CD14-positive monocyte (primary cell): ENCODE measurements around the gene KLF2. TPM values are rescaled to one million over a fixed set of nuclear protein-coding genes. Genes with fewer than 3 reads are reported as not detected.

Experiments used
- DNase-seq, 3 donors: peaks; one replicate each; pipeline ENCODE4 v3.0.0-alpha.2; 2011 to 2022
- H2AFZ ChIP-seq: 2 replicates; pipeline ENCODE4 v1.6.0; 2012; ENCODE audit warnings: mild to moderate bottlenecking, low read depth, low read length, inconsistent platforms; ENCODE audit not compliant: insufficient read depth, poor library complexity, severe bottlenecking
- H3K27ac ChIP-seq, 2 donors: 1 replicate in 1 of 2; 2 replicates in 1 of 2; pipeline ENCODE4 v1.5.1; 2012 to 2013; ENCODE audit warnings: low read length in 2 of 2, control low read depth in 1 of 2, inconsistent platforms in 1 of 2, low read depth in 1 of 2, mild to moderate bottlenecking in 1 of 2
- H3K27me3 ChIP-seq, 2 donors: one replicate each; pipeline versions ENCODE4 v1.6.0 to v1.6.1; 2011 to 2013; ENCODE audit warnings: low read length in 2 of 2; ENCODE audit not compliant: control insufficient read depth in 2 of 2, insufficient read depth in 2 of 2
- H3K36me3 ChIP-seq, 2 donors: replicated peaks in 1 of 2; 1 replicate in 1 of 2; 2 replicates in 1 of 2; pipeline versions ENCODE4 v1.5.1 to v1.6.1; 2012 to 2013; ENCODE audit warnings: low read length in 2 of 2, control low read depth in 1 of 2, inconsistent platforms in 1 of 2, mild to moderate bottlenecking in 1 of 2; ENCODE audit not compliant: insufficient read depth in 2 of 2, control insufficient read depth in 1 of 2
- H3K4me1 ChIP-seq, 2 donors: 1 replicate in 1 of 2; 2 replicates in 1 of 2; pipeline versions ENCODE4 v1.5.1 to v1.6.1; 2012 to 2013; ENCODE audit warnings: low read length in 2 of 2, control low read depth in 1 of 2, inconsistent platforms in 1 of 2, mild to moderate bottlenecking in 1 of 2, moderate library complexity in 1 of 2; ENCODE audit not compliant: insufficient read depth in 2 of 2, control insufficient read depth in 1 of 2
- H3K4me2 ChIP-seq: replicated peaks from 2 replicates; pipeline ENCODE3; 2012; ENCODE audit warnings: low read length, moderate library complexity, mild to moderate bottlenecking; ENCODE audit not compliant: poor library complexity, severe bottlenecking; ENCODE audit errors: extremely low read depth
- H3K4me3 ChIP-seq, 3 experiments: fragments of 200-600 bp in 1 of 3; sonication (generic) in 1 of 3; replicated peaks in 1 of 3; 1 replicate in 2 of 3; 2 replicates in 1 of 3; pipeline ENCODE4 v1.5.1; 2011 to 2013; ENCODE audit warnings: low read length in 3 of 3, mild to moderate bottlenecking in 3 of 3, control low read depth in 2 of 3, low read depth in 2 of 3, inconsistent platforms in 1 of 3, moderate library complexity in 1 of 3
- H3K79me2 ChIP-seq: 2 replicates; pipeline ENCODE4 v1.6.0; 2012; ENCODE audit warnings: mild to moderate bottlenecking, control low read depth, inconsistent platforms, low read length, moderate library complexity; ENCODE audit not compliant: insufficient read depth
- H3K9ac ChIP-seq: 2 replicates; pipeline ENCODE4 v1.6.0; 2017; ENCODE audit warnings: low read length, mild to moderate bottlenecking; ENCODE audit not compliant: insufficient read depth, poor library complexity, severe bottlenecking
- H3K9me3 ChIP-seq, 2 donors: replicated peaks in 1 of 2; 1 replicate in 1 of 2; 2 replicates in 1 of 2; pipeline versions ENCODE4 v1.5.1 to v1.6.1; 2012 to 2013; ENCODE audit warnings: low read length in 2 of 2, control low read depth in 1 of 2; ENCODE audit not compliant: control insufficient read depth in 1 of 2, insufficient read depth in 1 of 2
- H4K20me1 ChIP-seq: 2 replicates; pipeline ENCODE4 v1.6.0; 2012; ENCODE audit warnings: mild to moderate bottlenecking, low read length, control low read depth, moderate library complexity; ENCODE audit not compliant: insufficient read depth
- H3K27ac Mint-ChIP-seq, 7 donors: one replicate each; pipeline ENCODE4 v1.8.0; 2020; ENCODE audit warnings: mild to moderate bottlenecking in 7 of 7, mixed read lengths in 7 of 7, moderate library complexity in 6 of 7, inconsistent platforms in 2 of 7
- H3K27me3 Mint-ChIP-seq, 3 donors: one replicate each; pipeline ENCODE4 v1.8.0; 2021 to 2022; ENCODE audit warnings: low read depth in 3 of 3, mild to moderate bottlenecking in 3 of 3, mixed read lengths in 3 of 3, moderate library complexity in 3 of 3, inconsistent platforms in 1 of 3
- H3K36me3 Mint-ChIP-seq, 2 donors: one replicate each; pipeline ENCODE4 v1.8.0; 2020; ENCODE audit warnings: mixed read lengths in 2 of 2, inconsistent platforms in 1 of 2, mild to moderate bottlenecking in 1 of 2
- H3K4me1 Mint-ChIP-seq: one replicate; pipeline ENCODE4 v1.8.0; 2020; ENCODE audit warnings: mild to moderate bottlenecking, mixed read lengths
- H3K4me3 Mint-ChIP-seq, 2 donors: one replicate each; pipeline ENCODE4 v1.8.0; 2020; ENCODE audit warnings: mild to moderate bottlenecking in 2 of 2, mixed read lengths in 2 of 2, moderate library complexity in 1 of 2
- H3K9me3 Mint-ChIP-seq, 7 donors: one replicate each; pipeline ENCODE4 v1.8.0; 2020 to 2022; ENCODE audit warnings: mixed read lengths in 7 of 7, mild to moderate bottlenecking in 6 of 7, moderate library complexity in 6 of 7, inconsistent platforms in 2 of 7
- CTCF ChIP-seq: fragments of 200-600 bp; IDR thresholded peaks from one replicate; pipeline ENCODE4 v1.8.0; 2022; ENCODE audit warnings: antibody characterized with exemption, mild to moderate bottlenecking
- WGBS: methylation state at CpG from one replicate; pipeline ENCODE4 v1.1.5; 2013; ENCODE audit warnings: missing lambda C conversion rate; ENCODE audit not compliant: insufficient coverage; 5-methylcytosine and 5-hydroxymethylcytosine counted together
- intact Hi-C, 2 donors: fragments of 100-400 bp; cut with micrococcal nuclease; formaldehyde crosslinking; loops; one replicate each; pipeline versions ENCODE4 v1.15.0 to v1.15.1; 2023
- polyA plus RNA-seq, 3 donors: library from polyadenylated mRNA; depleted of rRNA in 1 of 3; unstranded in 2 of 3; stranded (reverse) in 1 of 3; fragments of 300-500 nt in 2 of 3; fragments of >200 nt in 1 of 3; fragmentation: Illumina TruSeq in 2 of 3; gene quantifications; 1 replicate in 2 of 3; 2 replicates in 1 of 3; pipeline ENCODE4 v1.2.3, GENCODE V29; 2012 to 2021

Gene KLF2
- polyA plus RNA-seq, 3 donors = 34.0 to 331 (median 51.4) TPM

DNA sequence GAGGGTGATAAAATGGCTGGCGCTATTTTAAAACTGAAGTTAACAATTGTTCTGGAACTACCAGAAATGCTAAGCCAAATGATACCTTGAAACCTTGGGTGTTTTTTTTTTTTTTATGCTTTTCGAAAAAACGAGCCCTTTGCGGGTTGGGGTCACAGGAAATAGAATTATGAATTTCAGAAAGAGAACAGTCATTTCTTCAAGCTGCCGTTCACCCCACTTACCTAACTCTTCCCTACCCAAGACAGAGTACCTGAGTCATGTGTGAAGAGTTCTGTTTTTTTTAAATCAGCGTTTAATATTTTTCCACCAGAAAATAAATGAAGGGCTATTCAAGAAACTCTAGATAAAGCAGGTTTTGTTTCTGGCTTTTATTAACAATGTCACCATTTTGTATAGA lies 35.3 kb downstream of the KLF2 start:
- H3K4me3 Mint-ChIP-seq = no peak overlapping the region
- Histone ChIP-seq H3K27ac (no peak overlapping the region), H3K36me3 (peaks cover 0 to 9% of the 10 kb centered on the region in 2 donors), H2AFZ (no peak overlapping the region), H3K9ac (no peak overlapping the region), H3K27me3 (no peaks in the 10 kb centered on the region), H3K79me2 (peaks cover 13% of the 10 kb centered on the region), H3K4me3 (no peak overlapping the region), H3K4me2 (no peak overlapping the region), H4K20me1 (no peaks in the 10 kb centered on the region), H3K4me1 (peaks cover 64 to 87% of the 10 kb centered on the region in 2 donors), H3K9me3 (no peaks in the 10 kb centered on the region)
- H3K27ac Mint-ChIP-seq = peak overlapping the region in 2 of 7 donors; percentile 6 to 62
- intact Hi-C loops = no loop called here
- H3K36me3 Mint-ChIP-seq = peaks cover 37 to 73% of the 10 kb centered on the region in 2 donors
- H3K9me3 Mint-ChIP-seq = peaks cover 0 to 4% (median 0%) of the 10 kb centered on the region in 7 donors
- DNase-seq = no peak
- peaks cover 83% of the 10 kb centered on the region for H3K4me1 Mint-ChIP-seq
- TF ChIP-seq CTCF = no peak
- WGBS = 100% methylated on average over 1 of the region's 6 CpGs
- peaks cover 0 to 8% (median 0%) of the 10 kb centered on the region in 3 donors for H3K27me3 Mint-ChIP-seq

- Histone ChIP-seq H3K4me3 (peak overlapping the region in 1 of 3 experiments; percentile 26), H2AFZ (no peak overlapping the region), H3K27me3 (no peaks in the 10 kb centered on the region), H4K20me1 (no peaks in the 10 kb centered on the region), H3K79me2 (peaks cover 13% of the 10 kb centered on the region), H3K27ac (peak overlapping the region in 1 of 2 donors; percentile 42), H3K9ac (no peak overlapping the region), H3K4me1 (peaks cover 65 to 87% of the 10 kb centered on the region in 2 donors), H3K4me2 (peak overlapping the region; percentile 52), H3K36me3 (peaks cover 0 to 9% of the 10 kb centered on the region in 2 donors), H3K9me3 (no peaks in the 10 kb centered on the region)
- intact Hi-C loops = no loop called here
- H3K9me3 Mint-ChIP-seq = peaks cover 0 to 4% (median 0%) of the 10 kb centered on the region in 7 donors
- H3K4me1 Mint-ChIP-seq = peaks cover 85% of the 10 kb centered on the region
- no peak for DNase-seq
- H3K36me3 Mint-ChIP-seq = peaks cover 35 to 69% of the 10 kb centered on the region in 2 donors
- WGBS = 87% methylated on average over 7 of the region's 10 CpGs
- TF ChIP-seq CTCF = no peak
- H3K4me3 Mint-ChIP-seq = peak overlapping the region; percentile 60 to 63
- peak overlapping the region; percentile 60 to 88 (median 66) for H3K27ac Mint-ChIP-seq
- peaks cover 0 to 8% (median 0%) of the 10 kb centered on the region in 3 donors for H3K27me3 Mint-ChIP-seq
These were observed 36.1 kb downstream of the KLF2 start for GRCh38 chr19:16360738-16361137.
